Trophoblast cell (in vitro differentiated cells and primary cell): Measurements from ENCODE around the gene CRHBP. TPM values are rescaled to one million over a fixed set of nuclear protein-coding genes. Genes with fewer than 3 reads are reported as not detected.
"Not testable (repeated sequence)": the region's sequence is repeated elsewhere in the genome, so short reads cannot be mapped to it uniquely, and the experiment has no call there.

Experiments used
- DNase-seq, 2 donors: peaks; one replicate each; pipeline ENCODE4 v3.0.0-alpha.2; 2016
- H2AFZ ChIP-seq: 2 replicates; pipeline ENCODE4 v1.6.1; 2013; ENCODE audit warnings: low read length, moderate library complexity, mild to moderate bottlenecking; ENCODE audit not compliant: insufficient read depth, poor library complexity
- H2AK5ac ChIP-seq: 2 replicates; pipeline ENCODE4 v1.6.1; 2013; ENCODE audit warnings: mild to moderate bottlenecking, low read length
- H2BK120ac ChIP-seq: 2 replicates; pipeline ENCODE4 v1.6.1; 2013; ENCODE audit warnings: low read length, mild to moderate bottlenecking, moderate library complexity; ENCODE audit not compliant: insufficient read depth, poor library complexity
- H2BK12ac ChIP-seq: 2 replicates; pipeline ENCODE4 v1.6.1; 2013; ENCODE audit warnings: mild to moderate bottlenecking, low read length, moderate library complexity
- H2BK5ac ChIP-seq: 2 replicates; pipeline ENCODE4 v1.6.1; 2013; ENCODE audit warnings: low read length, low read depth, moderate library complexity, mild to moderate bottlenecking; ENCODE audit not compliant: poor library complexity
- H3K14ac ChIP-seq: 2 replicates; pipeline ENCODE4 v1.6.1; 2013; ENCODE audit warnings: mild to moderate bottlenecking, low read length
- H3K18ac ChIP-seq: 2 replicates; pipeline ENCODE4 v1.6.1; 2013; ENCODE audit warnings: mild to moderate bottlenecking, low read length
- H3K23ac ChIP-seq: 2 replicates; pipeline ENCODE4 v1.6.1; 2013; ENCODE audit warnings: low read length
- H3K27ac ChIP-seq: 2 replicates; pipeline ENCODE4 v1.5.1; 2013; ENCODE audit warnings: low read depth, mild to moderate bottlenecking, inconsistent platforms, low read length, moderate library complexity
- H3K27me3 ChIP-seq: 2 replicates; pipeline ENCODE4 v1.6.1; 2013; ENCODE audit warnings: inconsistent platforms, mild to moderate bottlenecking, low read length, moderate library complexity; ENCODE audit not compliant: insufficient read depth
- H3K36me3 ChIP-seq, 2 experiments: 1 replicate in 1 of 2; 2 replicates in 1 of 2; pipeline ENCODE4 v1.6.1; 2013; ENCODE audit warnings: low read length in 2 of 2, mild to moderate bottlenecking in 2 of 2, moderate library complexity in 1 of 2; ENCODE audit not compliant: insufficient read depth in 2 of 2, control insufficient read depth in 1 of 2
- H3K4ac ChIP-seq: 2 replicates; pipeline ENCODE4 v1.6.1; 2013; ENCODE audit warnings: low read depth, mild to moderate bottlenecking, low read length, moderate library complexity
- H3K4me1 ChIP-seq, 2 experiments: 1 replicate in 1 of 2; 2 replicates in 1 of 2; pipeline ENCODE4 v1.6.1; 2013; ENCODE audit warnings: low read length in 2 of 2, mild to moderate bottlenecking in 2 of 2, moderate library complexity in 1 of 2; ENCODE audit not compliant: insufficient read depth in 2 of 2, control insufficient read depth in 1 of 2
- H3K4me2 ChIP-seq: 2 replicates; pipeline ENCODE4 v1.6.1; 2013; ENCODE audit warnings: inconsistent platforms, mild to moderate bottlenecking, low read length, moderate library complexity
- H3K4me3 ChIP-seq: 2 replicates; pipeline ENCODE4 v1.5.1; 2013; ENCODE audit warnings: mild to moderate bottlenecking, low read depth, low read length, inconsistent platforms
- H3K79me1 ChIP-seq: one replicate; pipeline ENCODE4 v1.6.1; 2013; ENCODE audit warnings: low read length
- H3K79me2 ChIP-seq: 2 replicates; pipeline ENCODE4 v1.6.1; 2013; ENCODE audit warnings: low read length, mild to moderate bottlenecking; ENCODE audit not compliant: control insufficient read depth, insufficient read depth, poor library complexity
- H3K9ac ChIP-seq: 2 replicates; pipeline ENCODE4 v1.6.1; 2013; ENCODE audit warnings: mild to moderate bottlenecking, low read length
- H3K9me3 ChIP-seq: 2 replicates; pipeline ENCODE4 v1.6.1; 2013; ENCODE audit warnings: low read depth, mild to moderate bottlenecking, control low read depth, inconsistent platforms, low read length; ENCODE audit not compliant: insufficient read depth
- H4K12ac ChIP-seq: 2 replicates; pipeline ENCODE4 v1.6.1; 2013; ENCODE audit warnings: low read depth, mild to moderate bottlenecking, low read length, moderate library complexity
- H4K8ac ChIP-seq: 2 replicates; pipeline ENCODE4 v1.6.1; 2013; ENCODE audit warnings: low read depth, mild to moderate bottlenecking, low read length, moderate library complexity
- H4K91ac ChIP-seq: one replicate; pipeline ENCODE4 v1.6.1; 2013; ENCODE audit warnings: low read depth, mild to moderate bottlenecking, low read length, moderate library complexity
- WGBS: extraction: QIAGEN DNeasy Blood & Tissue Kit; methylation state at CpG from one replicate; pipeline ENCODE4 v1.1.7; 2013; ENCODE audit warnings: missing lambda C conversion rate; ENCODE audit not compliant: insufficient read length, insufficient coverage; ENCODE audit errors: extremely low coverage; 5-methylcytosine and 5-hydroxymethylcytosine counted together
- polyA plus RNA-seq: library from polyadenylated mRNA; stranded (reverse); fragments of 200-250 nt; gene quantifications from 2 replicates; pipeline ENCODE4 v1.2.3, GENCODE V29; 2013

Gene CRHBP
- 0.07 and 0.08 TPM in 2 replicates for polyA plus RNA-seq

GRCh38 chr5:76952795-76953536, at the start of gene CRHBP:
CRHBP (plus strand) TSS chr5:76953045; CDS start chr5:76953135, 90 bp downstream.
- H2BK5ac ChIP-seq: no peak within 1 kb of the TSS
- no peak within 1 kb of the TSS for H2BK12ac ChIP-seq
- peak within 1 kb of the TSS; percentile 7 for H3K4me3 ChIP-seq
- H2BK120ac ChIP-seq: no peak within 1 kb of the TSS
- no peak within 1 kb of the TSS for H4K12ac ChIP-seq
- H3K9ac ChIP-seq: no peak within 1 kb of the TSS
- no peak within 1 kb of the TSS for H3K27ac ChIP-seq
- peak within 1 kb of the TSS; percentile 30 for H2AFZ ChIP-seq
- peaks cover 10 to 12% of the 10 kb centered on the region in 2 experiments for H3K4me1 ChIP-seq
- H3K36me3 ChIP-seq: no peaks in the 10 kb centered on the region
- no peaks in the 10 kb centered on the region for H3K79me2 ChIP-seq
- WGBS: no CpG with 5 or more reads among the region's 23 CpGs
- no peaks in the 10 kb centered on the region for H3K79me1 ChIP-seq
- H3K27me3 ChIP-seq: peaks cover 32% of the 10 kb centered on the region
- H3K23ac ChIP-seq: no peak within 1 kb of the TSS
- DNase-seq: no peak
- H3K14ac ChIP-seq: no peak within 1 kb of the TSS
- no peak within 1 kb of the TSS for H4K8ac ChIP-seq
- peak within 1 kb of the TSS; percentile 73 for H3K4me2 ChIP-seq
- no peak within 1 kb of the TSS for H2AK5ac ChIP-seq
- H3K4ac ChIP-seq: no peak within 1 kb of the TSS
- H3K18ac ChIP-seq: no peak within 1 kb of the TSS
- H3K9me3 ChIP-seq: peaks cover 4% of the 10 kb centered on the region
- no peak within 1 kb of the TSS for H4K91ac ChIP-seq

GRCh38 chr5:76908166-76908565, 44.7 kb upstream of the CRHBP start:
- no peaks in the 10 kb centered on the region for H3K27me3 ChIP-seq
- H2AFZ ChIP-seq: no peak overlapping the region
- H3K4ac ChIP-seq: no peak overlapping the region
- H3K79me2 ChIP-seq: no peaks in the 10 kb centered on the region
- no CpG with 5 or more reads among the region's 7 CpGs for WGBS
- no peak overlapping the region for H2BK12ac ChIP-seq
- H2AK5ac ChIP-seq: no peak overlapping the region
- no peaks in the 10 kb centered on the region for H3K4me1 ChIP-seq
- H3K79me1 ChIP-seq: no peaks in the 10 kb centered on the region
- no peak overlapping the region for H4K12ac ChIP-seq
- no peak overlapping the region for H4K91ac ChIP-seq
- DNase-seq: no peak
- no peak overlapping the region for H2BK120ac ChIP-seq
- no peak overlapping the region for H3K14ac ChIP-seq
- H3K4me3 ChIP-seq: no peak overlapping the region
- H3K36me3 ChIP-seq: no peaks in the 10 kb centered on the region
- H4K8ac ChIP-seq: no peak overlapping the region
- no peak overlapping the region for H3K9ac ChIP-seq
- H3K23ac ChIP-seq: no peak overlapping the region
- H3K27ac ChIP-seq: no peak overlapping the region
- no peak overlapping the region for H3K18ac ChIP-seq
- H3K9me3 ChIP-seq: no peaks in the 10 kb centered on the region
- no peak overlapping the region for H3K4me2 ChIP-seq
- H2BK5ac ChIP-seq: no peak overlapping the region

GRCh38 chr5:76910344-76910933, 42.4 kb upstream of the CRHBP start:
- not testable (repeated sequence) for H3K27me3 ChIP-seq, H3K14ac ChIP-seq, H3K23ac ChIP-seq, H3K79me2 ChIP-seq, H2AK5ac ChIP-seq, H2BK120ac ChIP-seq, H3K4ac ChIP-seq, H3K9ac ChIP-seq, H3K4me3 ChIP-seq, H4K12ac ChIP-seq, H3K79me1 ChIP-seq, H3K9me3 ChIP-seq, H2BK12ac ChIP-seq, H4K8ac ChIP-seq, H3K4me2 ChIP-seq, H3K18ac ChIP-seq, H4K91ac ChIP-seq, H3K27ac ChIP-seq, H2BK5ac ChIP-seq, H3K4me1 ChIP-seq, H3K36me3 ChIP-seq, H2AFZ ChIP-seq
- DNase-seq: peak; percentile 22 to 49
- WGBS: no CpG with 5 or more reads among the region's 9 CpGs

- not testable (repeated sequence) for H3K4me1 ChIP-seq, H4K91ac ChIP-seq
Observed at GRCh38 chr5:76914671-76915070, 38.2 kb upstream of the CRHBP start.

More at GRCh38 chr5:76914671-76915070, 38.2 kb upstream of the CRHBP start:
- not testable (repeated sequence) for H3K9ac ChIP-seq, H3K4me2 ChIP-seq, H3K79me1 ChIP-seq, H3K4ac ChIP-seq, DNase-seq, H2AFZ ChIP-seq, H4K8ac ChIP-seq, H2AK5ac ChIP-seq, H3K36me3 ChIP-seq, H2BK120ac ChIP-seq, H3K14ac ChIP-seq, H3K79me2 ChIP-seq, H3K27ac ChIP-seq, H3K23ac ChIP-seq, H2BK5ac ChIP-seq, H3K4me3 ChIP-seq, H3K9me3 ChIP-seq, H4K12ac ChIP-seq, H2BK12ac ChIP-seq, H3K18ac ChIP-seq, H3K27me3 ChIP-seq
- WGBS: no CpG with 5 or more reads among the region's 14 CpGs
